Liver (tissue), 3 donors: ENCODE measurements around the gene EXOC6B.

Source experiments
- GABPA ChIP-seq, 2 donors: IDR thresholded peaks in 1 of 2; conservative IDR thresholded peaks in 1 of 2; 2 replicates each; pipeline ENCODE4 v1.6.1; 2016; ENCODE audit warnings: antibody characterized with exemption in 2 of 2, mild to moderate bottlenecking in 1 of 2, moderate library complexity in 1 of 2
- YY1 ChIP-seq: IDR thresholded peaks from 2 replicates; pipeline ENCODE4 v1.6.1; 2016; ENCODE audit warnings: antibody characterized with exemption, mild to moderate bottlenecking
- TF ChIP-seq, protein P1 (sequence below): fragments of 150-350 bp; IDR thresholded peaks from 2 replicates; pipeline ENCODE4 v1.5.1; 2017; ENCODE audit warnings: improper control_type of control experiment, low read depth, low read length; ENCODE audit not compliant: missing input control
- TF ChIP-seq, protein P2 (sequence below): IDR thresholded peaks from 2 replicates; pipeline ENCODE4 v1.6.1; 2016; ENCODE audit warnings: antibody characterized with exemption
- TF ChIP-seq, protein P3 (sequence below): IDR thresholded peaks from 2 replicates; pipeline ENCODE4 v1.6.1; 2016; ENCODE audit warnings: antibody characterized with exemption
- TF ChIP-seq, protein P4 (sequence below): IDR thresholded peaks from 2 replicates; pipeline ENCODE4 v1.6.1; 2016; ENCODE audit warnings: antibody characterized with exemption, mild to moderate bottlenecking
- TF ChIP-seq, protein P5 (sequence below): IDR thresholded peaks from 2 replicates; pipeline ENCODE4 v1.6.1; 2016; ENCODE audit warnings: antibody characterized with exemption
- donor health status: healthy.
- donor health status: healthy.

DNA sequence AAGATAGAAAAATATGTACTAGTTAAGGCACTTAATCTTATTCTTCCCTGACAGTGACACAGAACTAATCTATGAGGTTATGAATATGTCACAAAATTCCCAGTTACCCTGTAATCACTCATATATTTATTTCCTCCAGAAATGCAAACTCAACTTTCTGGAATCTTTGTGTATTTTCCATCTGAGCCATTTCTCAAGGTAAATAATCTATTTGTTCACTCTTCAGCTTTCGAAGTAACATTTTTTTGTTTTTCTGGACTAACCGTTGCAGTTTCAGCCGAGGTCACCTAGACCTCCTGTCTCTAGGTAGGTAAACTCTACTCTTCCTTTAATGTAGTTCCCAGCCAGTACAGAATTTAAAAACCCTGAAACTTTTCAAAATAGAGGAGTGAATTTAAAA, 250.9 kb downstream of the EXOC6B start:
- TF ChIP-seq, protein P1, sequence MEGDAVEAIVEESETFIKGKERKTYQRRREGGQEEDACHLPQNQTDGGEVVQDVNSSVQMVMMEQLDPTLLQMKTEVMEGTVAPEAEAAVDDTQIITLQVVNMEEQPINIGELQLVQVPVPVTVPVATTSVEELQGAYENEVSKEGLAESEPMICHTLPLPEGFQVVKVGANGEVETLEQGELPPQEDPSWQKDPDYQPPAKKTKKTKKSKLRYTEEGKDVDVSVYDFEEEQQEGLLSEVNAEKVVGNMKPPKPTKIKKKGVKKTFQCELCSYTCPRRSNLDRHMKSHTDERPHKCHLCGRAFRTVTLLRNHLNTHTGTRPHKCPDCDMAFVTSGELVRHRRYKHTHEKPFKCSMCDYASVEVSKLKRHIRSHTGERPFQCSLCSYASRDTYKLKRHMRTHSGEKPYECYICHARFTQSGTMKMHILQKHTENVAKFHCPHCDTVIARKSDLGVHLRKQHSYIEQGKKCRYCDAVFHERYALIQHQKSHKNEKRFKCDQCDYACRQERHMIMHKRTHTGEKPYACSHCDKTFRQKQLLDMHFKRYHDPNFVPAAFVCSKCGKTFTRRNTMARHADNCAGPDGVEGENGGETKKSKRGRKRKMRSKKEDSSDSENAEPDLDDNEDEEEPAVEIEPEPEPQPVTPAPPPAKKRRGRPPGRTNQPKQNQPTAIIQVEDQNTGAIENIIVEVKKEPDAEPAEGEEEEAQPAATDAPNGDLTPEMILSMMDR, result no peak
- TF ChIP-seq, protein P2, sequence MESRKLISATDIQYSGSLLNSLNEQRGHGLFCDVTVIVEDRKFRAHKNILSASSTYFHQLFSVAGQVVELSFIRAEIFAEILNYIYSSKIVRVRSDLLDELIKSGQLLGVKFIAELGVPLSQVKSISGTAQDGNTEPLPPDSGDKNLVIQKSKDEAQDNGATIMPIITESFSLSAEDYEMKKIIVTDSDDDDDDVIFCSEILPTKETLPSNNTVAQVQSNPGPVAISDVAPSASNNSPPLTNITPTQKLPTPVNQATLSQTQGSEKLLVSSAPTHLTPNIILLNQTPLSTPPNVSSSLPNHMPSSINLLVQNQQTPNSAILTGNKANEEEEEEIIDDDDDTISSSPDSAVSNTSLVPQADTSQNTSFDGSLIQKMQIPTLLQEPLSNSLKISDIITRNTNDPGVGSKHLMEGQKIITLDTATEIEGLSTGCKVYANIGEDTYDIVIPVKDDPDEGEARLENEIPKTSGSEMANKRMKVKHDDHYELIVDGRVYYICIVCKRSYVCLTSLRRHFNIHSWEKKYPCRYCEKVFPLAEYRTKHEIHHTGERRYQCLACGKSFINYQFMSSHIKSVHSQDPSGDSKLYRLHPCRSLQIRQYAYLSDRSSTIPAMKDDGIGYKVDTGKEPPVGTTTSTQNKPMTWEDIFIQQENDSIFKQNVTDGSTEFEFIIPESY, result no peak
- TF ChIP-seq, protein P3, sequence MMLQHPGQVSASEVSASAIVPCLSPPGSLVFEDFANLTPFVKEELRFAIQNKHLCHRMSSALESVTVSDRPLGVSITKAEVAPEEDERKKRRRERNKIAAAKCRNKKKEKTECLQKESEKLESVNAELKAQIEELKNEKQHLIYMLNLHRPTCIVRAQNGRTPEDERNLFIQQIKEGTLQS, result no peak
- TF ChIP-seq, protein P4, sequence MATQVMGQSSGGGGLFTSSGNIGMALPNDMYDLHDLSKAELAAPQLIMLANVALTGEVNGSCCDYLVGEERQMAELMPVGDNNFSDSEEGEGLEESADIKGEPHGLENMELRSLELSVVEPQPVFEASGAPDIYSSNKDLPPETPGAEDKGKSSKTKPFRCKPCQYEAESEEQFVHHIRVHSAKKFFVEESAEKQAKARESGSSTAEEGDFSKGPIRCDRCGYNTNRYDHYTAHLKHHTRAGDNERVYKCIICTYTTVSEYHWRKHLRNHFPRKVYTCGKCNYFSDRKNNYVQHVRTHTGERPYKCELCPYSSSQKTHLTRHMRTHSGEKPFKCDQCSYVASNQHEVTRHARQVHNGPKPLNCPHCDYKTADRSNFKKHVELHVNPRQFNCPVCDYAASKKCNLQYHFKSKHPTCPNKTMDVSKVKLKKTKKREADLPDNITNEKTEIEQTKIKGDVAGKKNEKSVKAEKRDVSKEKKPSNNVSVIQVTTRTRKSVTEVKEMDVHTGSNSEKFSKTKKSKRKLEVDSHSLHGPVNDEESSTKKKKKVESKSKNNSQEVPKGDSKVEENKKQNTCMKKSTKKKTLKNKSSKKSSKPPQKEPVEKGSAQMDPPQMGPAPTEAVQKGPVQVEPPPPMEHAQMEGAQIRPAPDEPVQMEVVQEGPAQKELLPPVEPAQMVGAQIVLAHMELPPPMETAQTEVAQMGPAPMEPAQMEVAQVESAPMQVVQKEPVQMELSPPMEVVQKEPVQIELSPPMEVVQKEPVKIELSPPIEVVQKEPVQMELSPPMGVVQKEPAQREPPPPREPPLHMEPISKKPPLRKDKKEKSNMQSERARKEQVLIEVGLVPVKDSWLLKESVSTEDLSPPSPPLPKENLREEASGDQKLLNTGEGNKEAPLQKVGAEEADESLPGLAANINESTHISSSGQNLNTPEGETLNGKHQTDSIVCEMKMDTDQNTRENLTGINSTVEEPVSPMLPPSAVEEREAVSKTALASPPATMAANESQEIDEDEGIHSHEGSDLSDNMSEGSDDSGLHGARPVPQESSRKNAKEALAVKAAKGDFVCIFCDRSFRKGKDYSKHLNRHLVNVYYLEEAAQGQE, result no peak
- TF ChIP-seq, protein P5, sequence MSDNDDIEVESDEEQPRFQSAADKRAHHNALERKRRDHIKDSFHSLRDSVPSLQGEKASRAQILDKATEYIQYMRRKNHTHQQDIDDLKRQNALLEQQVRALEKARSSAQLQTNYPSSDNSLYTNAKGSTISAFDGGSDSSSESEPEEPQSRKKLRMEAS, result no peak
- TF ChIP-seq GABPA (IDR thresholded peaks at IDR 0.05 in 1 of 2, conservative IDR thresholded peaks at IDR 0.05 in 1 of 2) (no peak), YY1 (no peak)
